A549 (cell line): ENCODE data around the gene IL5.
"Not testable (repeated sequence)": the region's sequence is repeated elsewhere in the genome, so short reads cannot be mapped to it uniquely, and the experiment has no call there.

Source experiments
- GATA3 ChIP-seq: IDR thresholded peaks from 2 replicates; pipeline ENCODE4 v1.6.1; 2012; ENCODE audit warnings: borderline replicate concordance
- RAD21 ChIP-seq, 2 experiments: fragments of >200 bp in 1 of 2; sonication (Bioruptor Twin) in 1 of 2; formaldehyde crosslinking in 1 of 2; IDR thresholded peaks in 1 of 2; conservative IDR thresholded peaks in 1 of 2; 2 replicates in 1 of 2; 3 replicates in 1 of 2; pipeline ENCODE4 v1.6.1; 2012 to 2018; ENCODE audit warnings: inconsistent platforms in 1 of 2
- TF ChIP-seq, protein P1 (sequence below): fragments of >200 bp; sonication (Bioruptor Twin); formaldehyde crosslinking; IDR thresholded peaks from 3 replicates; pipeline ENCODE4 v1.5.1; 2016

DNA sequence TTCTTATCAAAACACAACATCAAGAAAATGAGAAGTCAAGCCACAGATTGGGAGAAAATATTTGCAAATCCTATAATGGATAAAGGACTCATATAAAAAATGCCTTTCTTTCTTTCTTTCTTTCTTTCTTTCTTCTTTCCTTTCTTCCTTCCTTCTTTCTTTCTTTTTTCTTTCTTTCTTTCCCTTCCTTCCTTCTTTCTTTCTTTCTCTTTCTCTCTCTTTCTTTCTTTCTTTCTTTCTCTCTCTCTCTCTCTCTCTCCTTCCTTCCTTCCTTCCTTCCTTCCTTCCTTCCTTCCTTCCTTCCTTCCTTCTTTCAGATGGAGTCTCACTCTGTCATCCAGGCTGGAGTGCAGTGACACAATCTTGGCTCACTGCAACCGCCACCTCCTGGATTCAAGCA, 21.3 kb downstream of the IL5 start:
- TF ChIP-seq, protein P1, sequence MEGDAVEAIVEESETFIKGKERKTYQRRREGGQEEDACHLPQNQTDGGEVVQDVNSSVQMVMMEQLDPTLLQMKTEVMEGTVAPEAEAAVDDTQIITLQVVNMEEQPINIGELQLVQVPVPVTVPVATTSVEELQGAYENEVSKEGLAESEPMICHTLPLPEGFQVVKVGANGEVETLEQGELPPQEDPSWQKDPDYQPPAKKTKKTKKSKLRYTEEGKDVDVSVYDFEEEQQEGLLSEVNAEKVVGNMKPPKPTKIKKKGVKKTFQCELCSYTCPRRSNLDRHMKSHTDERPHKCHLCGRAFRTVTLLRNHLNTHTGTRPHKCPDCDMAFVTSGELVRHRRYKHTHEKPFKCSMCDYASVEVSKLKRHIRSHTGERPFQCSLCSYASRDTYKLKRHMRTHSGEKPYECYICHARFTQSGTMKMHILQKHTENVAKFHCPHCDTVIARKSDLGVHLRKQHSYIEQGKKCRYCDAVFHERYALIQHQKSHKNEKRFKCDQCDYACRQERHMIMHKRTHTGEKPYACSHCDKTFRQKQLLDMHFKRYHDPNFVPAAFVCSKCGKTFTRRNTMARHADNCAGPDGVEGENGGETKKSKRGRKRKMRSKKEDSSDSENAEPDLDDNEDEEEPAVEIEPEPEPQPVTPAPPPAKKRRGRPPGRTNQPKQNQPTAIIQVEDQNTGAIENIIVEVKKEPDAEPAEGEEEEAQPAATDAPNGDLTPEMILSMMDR, result not testable (repeated sequence)
- TF ChIP-seq RAD21 (conservative IDR thresholded peaks at IDR 0.05 in 1 of 2, IDR thresholded peaks at IDR 0.05 in 1 of 2); GATA3: not testable (repeated sequence)
